Gastroesophageal sphincter (tissue), 4 donors: ENCODE results near the gene TDRD3. TPM values are rescaled to one million over a fixed set of nuclear protein-coding genes. Genes with fewer than 3 reads are reported as not detected.

ENCODE experiments used
- ATAC-seq: fragments of 150-250 bp; one replicate; pipeline ENCODE4 v1.9.1; 2016; ENCODE audit warnings: mild to moderate bottlenecking, moderate library complexity
- H3K27ac ChIP-seq, 4 donors: fragments of 200-600 bp; sonication (generic) in 3 of 4; 1 replicate in 3 of 4; 2 replicates in 1 of 4; pipeline ENCODE4 v1.5.1; 2016 to 2019
- H3K27me3 ChIP-seq: fragments of 200-600 bp; sonication (generic); one replicate; pipeline ENCODE4 v1.5.1; 2019
- H3K36me3 ChIP-seq, 2 donors: fragments of 200-600 bp; sonication (generic); one replicate each; pipeline ENCODE4 v1.5.1; 2019; ENCODE audit warnings: control low read depth in 1 of 2
- H3K4me1 ChIP-seq, 3 donors: fragments of 200-600 bp; sonication (generic); 1 replicate in 2 of 3; 2 replicates in 1 of 3; pipeline ENCODE4 v1.5.1; 2016 to 2019; ENCODE audit warnings: control low read depth in 2 of 3
- H3K4me3 ChIP-seq, 2 donors: fragments of 200-600 bp; sonication (generic); one replicate each; pipeline ENCODE4 v1.5.1; 2019; ENCODE audit warnings: mild to moderate bottlenecking in 1 of 2, moderate library complexity in 1 of 2
- H3K9me3 ChIP-seq, 3 donors: fragments of 200-600 bp; sonication (generic); one replicate each; pipeline ENCODE4 v1.5.1; 2017 to 2019; ENCODE audit warnings: control low read depth in 2 of 3
- EP300 ChIP-seq: sonication (generic); formaldehyde crosslinking; IDR thresholded peaks from one replicate; pipeline ENCODE4 v1.6.1; 2017; ENCODE audit warnings: antibody characterized with exemption, mild to moderate bottlenecking
- POLR2A ChIP-seq, 2 donors: fragments of 450-650 bp; IDR thresholded peaks; one replicate each; pipeline ENCODE4 v1.6.1; 2017; ENCODE audit warnings: antibody characterized with exemption in 2 of 2, mild to moderate bottlenecking in 2 of 2, moderate library complexity in 1 of 2
- POLR2AphosphoS5 ChIP-seq: sonication (generic); formaldehyde crosslinking; IDR thresholded peaks from one replicate; pipeline ENCODE4 v1.6.1; 2017; ENCODE audit warnings: antibody characterized with exemption
- WGBS, 2 donors: methylation state at CpG; one replicate each; pipeline ENCODE4 v1.1.5; 2018; ENCODE audit warnings: low coverage in 1 of 2; 5-methylcytosine and 5-hydroxymethylcytosine counted together
- total RNA-seq, 4 donors: library from RNA; depleted of rRNA; stranded (reverse); fragments of >200 nt; gene quantifications; one replicate each; pipeline ENCODE4 v1.1.0, GENCODE V29; 2016
- TF ChIP-seq, protein P1 (sequence below), 4 experiments: fragments of 200-600 bp in 2 of 4; fragments of 450-650 bp in 2 of 4; sonication (generic) in 1 of 4; IDR thresholded peaks; one replicate each; pipeline ENCODE4 v1.5.1; 2017 to 2019; ENCODE audit warnings: antibody characterized with exemption in 4 of 4, mild to moderate bottlenecking in 2 of 4, moderate library complexity in 2 of 4

TDRD3 gene
- total RNA-seq, 4 donors from 2014 or later = 22.4 to 41.4 (median 28.7) TPM

DNA sequence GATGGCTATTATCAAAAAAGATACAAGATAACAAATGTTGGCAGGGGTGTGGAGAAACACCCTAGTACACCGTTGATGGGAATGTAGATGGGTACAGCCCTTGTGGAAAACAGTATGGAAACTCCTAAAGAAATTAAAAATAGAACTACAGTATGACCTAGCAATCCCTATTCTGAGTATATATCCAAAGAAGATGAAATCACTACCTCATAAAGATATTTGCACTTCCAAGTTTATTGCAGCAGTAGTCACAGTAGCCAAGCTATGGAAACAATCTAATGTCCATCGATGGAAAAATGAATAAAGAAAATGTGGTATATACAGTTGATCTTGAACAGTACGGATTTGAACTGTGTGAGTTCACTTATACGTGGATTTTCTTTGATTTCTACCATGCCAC is 28.3 kb downstream of the TDRD3 start:
- 87 to 88% methylated on average over 4 of the region's 4 CpGs for WGBS, 2 donors
- no peak for ATAC-seq
- no peaks in the 10 kb centered on the region for H3K27me3 ChIP-seq
- peaks cover 0 to 21% (median 3%) of the 10 kb centered on the region in 3 donors for H3K4me1 ChIP-seq
- H3K36me3 ChIP-seq = no peaks in the 10 kb centered on the region
- no peak overlapping the region for H3K27ac ChIP-seq
- TF ChIP-seq, protein P1, sequence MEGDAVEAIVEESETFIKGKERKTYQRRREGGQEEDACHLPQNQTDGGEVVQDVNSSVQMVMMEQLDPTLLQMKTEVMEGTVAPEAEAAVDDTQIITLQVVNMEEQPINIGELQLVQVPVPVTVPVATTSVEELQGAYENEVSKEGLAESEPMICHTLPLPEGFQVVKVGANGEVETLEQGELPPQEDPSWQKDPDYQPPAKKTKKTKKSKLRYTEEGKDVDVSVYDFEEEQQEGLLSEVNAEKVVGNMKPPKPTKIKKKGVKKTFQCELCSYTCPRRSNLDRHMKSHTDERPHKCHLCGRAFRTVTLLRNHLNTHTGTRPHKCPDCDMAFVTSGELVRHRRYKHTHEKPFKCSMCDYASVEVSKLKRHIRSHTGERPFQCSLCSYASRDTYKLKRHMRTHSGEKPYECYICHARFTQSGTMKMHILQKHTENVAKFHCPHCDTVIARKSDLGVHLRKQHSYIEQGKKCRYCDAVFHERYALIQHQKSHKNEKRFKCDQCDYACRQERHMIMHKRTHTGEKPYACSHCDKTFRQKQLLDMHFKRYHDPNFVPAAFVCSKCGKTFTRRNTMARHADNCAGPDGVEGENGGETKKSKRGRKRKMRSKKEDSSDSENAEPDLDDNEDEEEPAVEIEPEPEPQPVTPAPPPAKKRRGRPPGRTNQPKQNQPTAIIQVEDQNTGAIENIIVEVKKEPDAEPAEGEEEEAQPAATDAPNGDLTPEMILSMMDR (IDR thresholded peaks at IDR 0.05) = no peak
- no peak for TF ChIP-seq POLR2AphosphoS5
- no peak for TF ChIP-seq EP300
- no peak for TF ChIP-seq POLR2A (IDR thresholded peaks at IDR 0.05)
- no peak overlapping the region for H3K4me3 ChIP-seq
- H3K9me3 ChIP-seq = no peaks in the 10 kb centered on the region

DNA sequence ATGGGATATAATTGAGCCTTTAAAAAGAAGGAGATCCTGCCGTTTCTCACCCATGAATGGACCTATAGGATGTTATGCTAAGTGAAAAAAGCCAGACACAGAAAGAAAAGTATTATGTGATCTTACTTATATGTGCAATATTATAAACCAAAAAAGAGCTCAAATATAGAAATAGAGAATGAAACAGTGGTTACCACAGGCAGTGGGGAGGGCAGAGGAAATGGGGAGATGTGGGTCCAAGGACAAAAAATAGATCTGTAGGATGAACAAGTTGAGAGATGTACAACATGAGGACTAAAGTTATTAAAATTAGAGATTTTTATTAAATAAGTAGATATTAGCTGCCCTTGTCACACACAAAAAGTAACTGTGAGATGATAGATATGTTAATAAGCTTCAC is 29.1 kb downstream of the TDRD3 start:
- H3K4me3 ChIP-seq = no peak overlapping the region
- 25 to 67% methylated on average over 1 of the region's 1 CpG for WGBS, 2 donors
- ATAC-seq = no peak

DNA sequence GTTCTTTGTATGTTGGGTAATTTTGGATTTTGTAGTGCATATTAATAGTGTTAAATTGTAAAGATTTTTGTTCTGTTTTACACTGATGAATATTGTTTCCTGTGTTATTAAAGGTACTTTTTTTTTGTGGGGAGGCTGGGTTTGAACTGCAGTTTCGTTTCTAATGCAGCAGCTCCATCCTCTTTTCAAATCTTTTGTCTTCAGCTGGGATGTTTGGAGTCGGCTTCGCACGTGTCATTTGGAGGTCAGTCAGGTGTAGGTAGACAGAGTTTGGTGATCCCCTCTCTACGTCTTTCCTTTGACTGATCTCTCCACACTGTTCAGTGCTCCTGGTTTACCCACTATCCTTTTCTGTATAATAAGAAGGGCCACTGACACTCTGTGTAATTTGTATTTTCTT is 30.3 kb downstream of the TDRD3 start:
- TF ChIP-seq, protein P1 (IDR thresholded peaks at IDR 0.05) = no peak
- TF ChIP-seq POLR2A (IDR thresholded peaks at IDR 0.05) = no peak
- no peak for TF ChIP-seq EP300
- no peak for TF ChIP-seq POLR2AphosphoS5
- H3K27me3 ChIP-seq = no peaks in the 10 kb centered on the region
- no peak for ATAC-seq
- no peaks in the 10 kb centered on the region for H3K9me3 ChIP-seq
- WGBS, 2 donors = 79 to 92% methylated on average over 5 of the region's 5 CpGs
- no peaks in the 10 kb centered on the region for H3K36me3 ChIP-seq
- H3K4me1 ChIP-seq = peaks cover 0 to 9% (median 3%) of the 10 kb centered on the region in 3 donors
- no peak overlapping the region for H3K4me3 ChIP-seq
- H3K27ac ChIP-seq = no peak overlapping the region

More for the DNA sequence above, 29.1 kb downstream of the TDRD3 start:
- no peaks in the 10 kb centered on the region for H3K9me3 ChIP-seq
- H3K27me3 ChIP-seq = no peaks in the 10 kb centered on the region
- peaks cover 0 to 21% (median 3%) of the 10 kb centered on the region in 3 donors for H3K4me1 ChIP-seq
- no peak overlapping the region for H3K27ac ChIP-seq
- TF ChIP-seq, protein P1 (IDR thresholded peaks at IDR 0.05) = no peak
- TF ChIP-seq POLR2AphosphoS5 (no peak), EP300 (no peak), POLR2A (IDR thresholded peaks at IDR 0.05) (no peak)
- no peaks in the 10 kb centered on the region for H3K36me3 ChIP-seq

DNA sequence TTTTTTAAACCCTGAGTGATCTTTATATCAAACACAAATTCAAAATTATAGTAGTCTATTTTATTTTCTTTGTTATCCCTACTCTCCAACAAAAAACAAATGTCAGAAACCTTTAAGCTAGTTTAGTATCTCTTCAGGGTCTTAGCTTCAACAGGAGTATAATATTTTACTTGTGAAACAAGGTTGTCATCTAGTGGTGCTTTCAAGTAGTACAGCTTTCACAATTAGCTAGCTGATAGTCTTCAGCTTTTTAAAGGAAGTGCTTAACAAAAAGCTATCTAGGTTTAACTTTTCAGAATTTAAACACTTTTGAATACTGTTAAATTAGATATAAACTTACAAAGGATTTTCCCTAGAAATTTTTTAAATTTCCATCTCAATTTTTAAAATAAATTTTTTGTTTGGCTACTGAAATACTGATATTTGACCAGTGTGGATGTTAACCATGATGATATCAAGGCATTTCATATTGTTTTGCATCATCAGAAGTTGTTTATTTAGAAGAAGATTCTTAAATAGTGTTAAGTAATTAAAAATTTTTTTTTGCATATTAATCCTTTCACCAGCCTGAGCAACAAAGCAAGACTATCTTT is 34.2 kb downstream of the TDRD3 start:
- H3K27ac ChIP-seq = no peak overlapping the region
- H3K9me3 ChIP-seq = no peaks in the 10 kb centered on the region
- no peak overlapping the region for H3K4me3 ChIP-seq
- H3K27me3 ChIP-seq = no peaks in the 10 kb centered on the region
- TF ChIP-seq POLR2AphosphoS5 (no peak), POLR2A (IDR thresholded peaks at IDR 0.05) (no peak), EP300 (no peak)
- TF ChIP-seq, protein P1 (IDR thresholded peaks at IDR 0.05) = peak; percentile 84 to 92 (median 88)
- ATAC-seq = peak; percentile 58
- no peaks in the 10 kb centered on the region for H3K36me3 ChIP-seq
- H3K4me1 ChIP-seq = no peaks in the 10 kb centered on the region

DNA sequence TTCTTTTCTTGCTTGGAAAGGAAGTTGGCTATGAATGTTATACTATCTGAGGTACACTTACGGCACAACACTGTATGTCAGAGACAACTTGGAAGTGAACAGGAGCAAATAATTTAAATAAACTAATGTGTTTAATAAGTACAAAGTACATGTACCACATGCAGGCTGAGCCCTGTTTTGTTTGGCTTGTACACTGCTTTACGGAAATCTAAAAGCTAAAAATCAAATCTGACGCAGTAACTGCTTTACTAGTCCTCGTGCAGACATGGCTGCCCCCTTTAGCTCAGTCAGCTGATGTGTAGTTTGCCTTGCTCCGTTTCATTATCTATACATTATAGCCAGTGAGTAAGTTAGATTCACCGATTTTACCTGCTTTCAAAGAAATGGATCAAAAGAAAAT is 36.5 kb downstream of the TDRD3 start:
- H3K36me3 ChIP-seq = no peaks in the 10 kb centered on the region
- H3K4me3 ChIP-seq = no peak overlapping the region
- no peaks in the 10 kb centered on the region for H3K27me3 ChIP-seq
- ATAC-seq = no peak
- no peaks in the 10 kb centered on the region for H3K4me1 ChIP-seq
- no peak for TF ChIP-seq POLR2AphosphoS5
- TF ChIP-seq, protein P1 (IDR thresholded peaks at IDR 0.05) = no peak
- TF ChIP-seq POLR2A (IDR thresholded peaks at IDR 0.05) = no peak
- TF ChIP-seq EP300 = no peak
- no peak overlapping the region for H3K27ac ChIP-seq
- 76 to 89% methylated on average over 5 to 6 of the region's 6 CpGs for WGBS, 2 donors
- H3K9me3 ChIP-seq = no peaks in the 10 kb centered on the region
